ENCODE data around the gene SYCN.
"Not testable (repeated sequence)": the region's sequence is repeated elsewhere in the genome, so short reads cannot be mapped to it uniquely, and the experiment has no call there.

Gene SYCN, protein sequence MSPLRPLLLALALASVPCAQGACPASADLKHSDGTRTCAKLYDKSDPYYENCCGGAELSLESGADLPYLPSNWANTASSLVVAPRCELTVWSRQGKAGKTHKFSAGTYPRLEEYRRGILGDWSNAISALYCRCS

DNA sequence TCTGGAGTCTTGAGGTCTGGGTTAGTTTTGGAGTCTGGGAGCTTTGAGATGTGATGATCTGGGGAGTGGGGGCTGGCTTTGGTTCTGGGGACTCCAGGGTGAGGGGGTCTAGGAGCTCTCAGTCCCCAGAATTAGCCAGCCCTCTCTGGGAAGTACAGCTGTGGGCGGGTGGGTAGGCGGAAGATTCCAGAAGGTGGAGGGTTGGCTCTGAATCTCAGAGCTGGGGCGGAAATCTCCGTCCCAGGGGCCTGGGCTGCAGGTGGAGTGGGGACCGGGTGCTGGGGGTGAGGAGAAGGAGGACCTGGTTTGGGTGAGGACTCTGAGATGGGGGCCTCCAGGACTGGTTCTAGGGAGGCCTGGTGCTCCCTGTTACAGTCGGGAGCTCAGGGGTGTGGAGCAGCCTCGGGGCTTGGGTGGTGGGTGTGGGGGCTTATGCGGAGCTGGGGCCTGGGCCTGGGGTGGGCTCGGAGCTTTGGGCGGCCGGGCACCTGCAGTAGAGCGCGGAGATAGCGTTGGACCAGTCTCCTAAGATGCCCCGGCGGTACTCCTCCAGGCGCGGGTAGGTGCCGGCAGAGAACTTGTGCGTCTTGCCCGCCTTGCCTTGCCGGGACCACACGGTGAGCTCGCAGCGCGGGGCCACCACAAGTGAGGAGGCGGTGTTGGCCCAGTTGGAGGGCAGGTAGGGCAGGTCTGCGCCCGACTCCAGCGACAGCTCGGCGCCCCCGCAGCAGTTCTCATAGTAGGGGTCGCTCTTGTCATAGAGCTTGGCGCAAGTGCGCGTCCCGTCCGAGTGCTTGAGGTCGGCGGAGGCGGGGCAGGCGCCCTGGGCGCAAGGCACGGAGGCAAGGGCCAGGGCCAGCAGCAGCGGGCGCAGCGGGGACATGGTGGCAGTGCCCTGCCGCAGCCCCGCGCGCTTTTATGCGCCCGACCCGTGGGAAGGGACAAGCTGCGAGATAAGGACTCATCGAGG, at the start of gene SYCN:
TSS of gene SYCN (minus strand) at position 892 of the 970 bp plus-strand sequence. CDS start at position 883, 9 bp downstream.
- no peak for DNase-seq (ENCODE audit: low read depth in 2 of 2, low spot score in 1 of 2)

DNA sequence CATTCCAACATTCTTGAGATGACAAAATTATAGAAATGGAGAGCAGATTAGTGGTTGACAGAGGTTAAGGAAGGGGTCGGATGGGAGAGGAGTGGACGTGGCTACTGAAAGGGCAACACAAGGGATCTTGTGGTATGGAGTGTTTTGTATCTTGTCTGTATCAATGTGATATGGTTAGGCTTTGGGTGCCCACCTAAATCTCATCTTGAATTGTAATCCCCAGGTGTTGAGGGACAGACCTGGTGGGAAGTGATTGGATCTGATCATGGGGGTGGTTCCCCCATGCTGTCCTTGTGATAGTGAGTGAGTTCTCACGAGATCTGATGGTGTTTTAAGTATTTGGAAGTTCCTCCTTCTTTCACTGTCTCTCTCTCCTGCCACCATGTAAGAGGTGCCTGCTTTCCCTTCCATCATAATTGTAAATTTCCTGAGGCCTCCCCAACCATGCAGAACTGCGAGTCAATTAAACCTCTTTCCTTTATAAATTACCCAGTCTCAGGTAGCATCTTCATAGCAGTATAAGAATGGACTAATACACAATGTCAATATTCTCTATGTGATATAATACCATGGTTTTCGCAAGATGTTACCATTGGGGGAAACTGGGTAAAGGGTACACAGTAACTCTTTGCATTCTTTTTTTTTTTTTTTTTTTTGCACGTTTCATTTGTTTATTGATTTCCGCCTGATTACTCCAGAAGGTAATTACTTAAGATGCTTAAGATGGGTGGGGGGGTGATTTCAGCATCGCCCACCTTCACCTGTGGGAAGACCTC, 49.5 kb upstream of the SYCN start:
- DNase-seq (ENCODE audit: low read depth in 2 of 2, low spot score in 1 of 2): no peak

DNA sequence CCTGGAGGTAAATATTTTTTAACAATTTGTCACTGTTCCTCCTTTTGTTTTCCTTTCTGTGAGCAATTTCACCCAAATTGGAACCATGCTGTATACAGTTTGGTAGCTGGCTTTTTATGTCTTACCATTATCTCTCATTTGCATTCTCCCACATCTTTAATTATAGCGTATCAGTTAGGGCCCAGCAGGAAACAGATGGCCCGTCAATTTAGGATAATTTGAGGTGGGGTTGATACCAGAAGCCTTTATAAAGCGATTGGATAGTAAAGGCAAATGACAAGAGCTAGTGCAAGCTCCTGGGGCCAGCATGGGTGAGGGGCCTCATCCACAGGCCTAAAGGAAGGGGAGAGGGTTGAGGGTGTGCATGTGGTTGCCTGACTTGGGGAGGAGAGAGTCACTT, 48.4 kb upstream of the SYCN start:
- no peak for DNase-seq (ENCODE audit: low read depth in 2 of 2, low spot score in 1 of 2)

DNA sequence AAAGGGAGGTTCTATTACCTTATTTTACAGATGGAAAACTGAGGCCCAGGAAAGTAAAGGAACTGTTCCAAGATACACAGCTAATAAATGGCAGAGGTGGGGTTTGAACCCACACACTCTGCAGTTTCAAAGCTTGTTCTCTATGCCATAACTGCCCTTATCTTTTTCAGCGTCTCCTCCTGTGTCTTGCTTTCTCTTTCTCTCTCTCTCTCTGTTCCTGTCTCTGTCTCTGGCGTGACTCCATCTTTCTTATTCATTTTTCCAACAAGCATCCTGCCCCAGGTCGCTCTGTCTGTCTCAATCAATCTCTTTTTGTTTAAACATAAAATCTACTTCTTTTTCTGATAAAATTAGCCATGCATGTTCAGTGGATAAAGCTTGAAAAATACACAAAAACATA, 47.8 kb upstream of the SYCN start:
- no peak for DNase-seq (ENCODE audit: low read depth in 2 of 2, low spot score in 1 of 2)

DNA sequence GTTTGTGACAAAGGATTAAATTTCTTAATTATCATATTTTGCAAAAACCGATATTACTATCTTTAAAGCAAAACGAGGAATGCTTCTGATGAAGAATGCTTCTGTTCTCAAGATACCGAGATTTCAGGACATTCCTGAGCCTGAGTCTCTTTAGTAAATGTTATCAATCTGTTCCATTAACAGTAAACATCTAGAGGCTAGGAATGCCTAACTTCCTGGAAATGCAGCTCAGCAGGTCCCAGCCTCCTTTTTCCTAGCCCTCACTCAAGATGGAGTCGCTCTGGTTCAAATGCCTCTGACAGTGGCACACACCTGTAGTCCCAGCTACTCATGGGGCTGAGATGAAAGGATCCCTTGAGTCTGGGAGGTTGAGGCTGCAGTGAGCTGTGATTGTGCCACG, 47.0 kb upstream of the SYCN start:
- no peak for DNase-seq (ENCODE audit: low read depth in 2 of 2, low spot score in 1 of 2)

DNA sequence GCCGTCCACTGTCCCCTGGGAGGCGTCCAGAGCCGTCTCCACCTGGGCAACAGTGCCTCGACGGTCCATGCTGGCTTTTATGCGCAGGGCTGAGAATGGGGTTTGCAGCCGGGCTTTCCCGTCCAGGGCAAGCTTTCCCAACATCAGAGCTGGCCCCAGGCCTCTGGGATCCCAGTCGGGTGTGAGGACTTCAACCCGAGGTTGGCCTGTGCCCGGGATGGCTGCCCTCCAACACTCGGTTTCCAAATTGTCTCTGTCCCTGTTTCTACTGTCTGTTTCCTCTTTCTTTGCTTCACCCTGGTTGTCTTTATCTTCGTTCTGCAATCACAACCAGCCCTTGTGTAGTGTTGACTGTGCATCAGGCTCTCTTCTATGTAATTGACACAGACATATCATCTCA, 44.7 kb upstream of the SYCN start, which contains the start of gene IFNL4:
TSS of gene IFNL4 (minus strand) at position 51 of the 400 bp plus-strand sequence.
- no peak for DNase-seq (ENCODE audit: low read depth in 2 of 2, low spot score in 1 of 2)

DNA sequence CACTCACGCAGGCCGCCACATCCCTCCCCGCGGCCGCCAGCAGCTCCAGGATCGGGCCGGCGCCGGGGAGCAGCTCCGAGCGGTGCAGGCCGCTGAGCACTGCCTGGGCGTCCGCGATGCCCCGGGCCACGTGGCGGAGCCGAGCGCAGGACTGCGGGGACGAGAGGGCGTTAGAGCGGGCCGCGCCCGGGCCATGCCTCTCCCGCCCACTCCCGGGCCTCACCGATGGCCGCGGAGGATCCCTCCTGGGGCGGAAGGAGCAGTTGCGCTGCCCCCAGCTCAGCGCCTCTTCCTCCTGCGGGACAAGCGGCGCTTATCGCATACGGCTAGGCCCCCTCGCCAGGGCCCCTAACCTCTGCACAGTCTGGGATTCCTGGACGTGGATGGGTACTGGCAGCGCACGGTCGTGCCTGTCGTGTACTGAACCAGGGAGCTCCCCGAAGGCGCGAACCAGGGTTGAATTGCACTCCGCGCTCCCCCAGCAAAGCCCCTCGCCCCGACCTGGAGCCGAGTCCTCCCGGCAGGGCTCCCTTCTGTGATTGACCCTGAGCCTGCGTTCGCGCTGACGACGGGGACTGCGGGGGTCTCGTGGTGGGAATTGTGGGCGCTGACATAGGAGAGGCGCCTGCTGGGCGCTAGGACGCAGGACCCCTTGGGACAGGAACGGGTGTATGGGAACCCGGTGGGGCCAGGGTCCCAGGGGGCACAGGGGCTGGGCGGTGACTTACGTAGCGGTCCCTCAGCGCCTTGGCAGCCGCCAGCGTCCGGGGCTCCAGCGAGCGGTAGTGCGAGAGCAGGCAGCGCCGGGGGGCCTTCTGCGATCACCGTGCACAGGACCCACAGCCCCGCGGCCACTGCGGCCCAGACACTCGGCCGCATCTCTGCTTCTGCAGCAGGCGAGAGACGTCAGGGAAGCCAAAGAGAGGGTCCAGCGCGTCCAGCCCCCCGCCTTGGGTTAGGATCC, 43.9 kb upstream of the SYCN start:
- no peak for DNase-seq (ENCODE audit: low read depth in 2 of 2, low spot score in 1 of 2)

DNA sequence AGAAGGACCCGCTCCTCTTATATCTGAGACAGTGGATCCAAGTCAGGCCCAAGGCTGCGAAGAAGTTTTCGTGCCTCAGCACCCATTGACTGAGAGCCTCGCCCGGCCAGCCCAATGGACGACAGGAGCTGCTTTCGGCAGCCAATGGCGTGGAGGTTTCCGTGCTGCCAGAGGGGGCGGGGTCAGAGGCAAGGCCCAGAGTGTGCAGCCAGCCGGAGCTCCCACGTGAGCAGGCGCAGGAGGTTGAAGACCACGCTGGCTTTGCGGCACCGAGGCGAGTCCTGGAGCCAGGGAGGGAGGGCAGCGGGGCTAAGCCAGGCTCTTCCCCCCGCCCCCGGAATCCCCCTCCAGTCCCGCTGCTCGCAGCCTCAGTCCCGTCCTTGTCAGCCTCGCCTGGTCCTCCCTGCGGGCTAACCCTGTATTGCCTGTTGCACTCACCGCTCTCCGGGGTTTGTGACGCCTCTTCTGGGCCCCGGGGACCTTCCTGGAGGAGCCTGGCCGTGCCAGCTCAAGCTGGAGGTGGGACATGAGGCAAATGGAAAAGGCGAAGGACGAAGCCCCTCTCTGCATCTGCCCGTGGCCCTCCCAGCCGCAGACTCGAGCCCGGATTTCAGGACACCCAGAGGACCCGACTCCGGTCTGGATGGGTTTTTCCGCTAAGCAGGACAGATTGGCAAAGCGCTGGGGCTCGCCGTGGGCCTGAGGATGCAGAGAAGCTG, 43.0 kb upstream of the SYCN start:
- DNase-seq (ENCODE audit: low read depth in 2 of 2, low spot score in 1 of 2): no peak

DNA sequence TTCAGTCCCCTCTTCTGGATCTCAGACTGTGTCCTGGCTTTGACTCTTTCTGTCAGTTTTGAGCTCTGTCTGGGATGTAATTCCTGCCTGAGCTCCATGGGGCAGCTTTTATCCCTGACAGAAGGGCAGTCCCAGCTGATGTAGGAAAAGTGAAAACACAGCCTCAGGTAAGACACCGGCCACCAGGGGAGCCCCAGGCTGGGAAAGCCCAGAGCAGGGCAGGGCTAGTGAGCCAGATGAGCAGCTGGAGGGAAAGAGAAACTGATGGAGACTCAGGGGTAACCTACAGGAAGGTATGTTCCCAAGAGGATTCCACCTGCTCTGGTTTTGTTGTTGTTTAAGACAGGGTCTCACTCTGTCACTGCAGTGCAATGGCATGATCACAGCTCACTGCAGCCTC, 41.1 kb upstream of the SYCN start:
- not testable (repeated sequence) for DNase-seq (ENCODE audit: low read depth in 2 of 2, low spot score in 1 of 2)

DNA sequence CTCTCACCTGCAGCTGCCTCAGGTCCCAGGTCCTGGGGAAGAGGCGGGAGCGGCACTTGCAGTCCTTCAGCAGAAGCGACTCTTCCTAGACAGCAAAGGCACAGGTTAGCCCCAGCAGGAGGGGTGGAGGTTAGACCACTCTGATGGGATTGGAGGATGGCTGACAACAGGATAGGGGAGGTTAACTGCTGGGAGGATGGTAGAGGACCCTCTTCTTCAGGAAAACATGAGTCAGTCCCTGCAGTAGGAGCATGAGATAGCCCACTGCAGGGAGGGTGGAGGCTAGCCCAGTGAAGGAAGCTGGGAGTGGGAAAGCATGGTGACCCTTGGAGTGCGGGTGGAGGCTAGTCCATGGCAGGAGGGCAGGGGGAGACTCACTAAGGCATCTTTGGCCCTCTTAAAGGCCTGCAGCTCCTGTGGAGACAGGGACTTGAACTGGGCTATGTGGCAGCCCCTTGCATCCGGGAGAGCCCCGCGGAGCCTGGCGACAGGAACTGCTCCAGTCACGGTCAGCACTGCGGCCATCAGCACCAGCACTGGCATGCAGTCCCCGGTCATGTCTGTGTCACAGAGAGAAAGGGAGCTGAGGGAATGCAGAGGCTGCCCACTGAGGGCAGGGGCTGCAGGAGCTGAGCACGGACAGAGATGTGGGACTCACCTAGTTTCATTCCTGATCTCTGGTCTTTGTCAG, 40.5 kb upstream of the SYCN start, which contains the start of gene IFNL3:
TSS of gene IFNL3 (minus strand) at position 597 of the 691 bp plus-strand sequence. CDS start at position 558, 39 bp downstream.
- not testable (repeated sequence) for DNase-seq (ENCODE audit: low read depth in 2 of 2, low spot score in 1 of 2)

DNA sequence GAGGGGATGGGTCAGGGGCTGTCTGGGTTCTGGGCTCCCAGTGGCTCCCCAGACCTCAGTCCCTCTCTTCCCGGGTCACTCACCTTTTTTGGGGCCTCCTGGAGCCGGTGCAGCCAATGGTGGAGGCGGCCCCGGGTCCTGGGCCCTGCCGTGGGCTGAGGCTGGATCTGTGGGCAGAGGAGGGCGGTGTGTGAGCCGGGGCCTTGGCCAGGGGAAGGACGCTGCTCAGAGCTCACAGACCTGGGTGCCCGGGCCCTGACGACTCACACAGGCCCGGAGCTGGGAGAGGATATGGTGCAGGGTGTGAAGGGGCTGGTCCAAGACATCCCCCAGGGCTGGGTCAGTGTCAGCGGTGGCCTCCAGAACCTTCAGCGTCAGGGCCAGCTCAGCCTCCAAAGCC, 39.7 kb upstream of the SYCN start:
- DNase-seq (ENCODE audit: low read depth in 2 of 2, low spot score in 1 of 2): not testable (repeated sequence)

DNA sequence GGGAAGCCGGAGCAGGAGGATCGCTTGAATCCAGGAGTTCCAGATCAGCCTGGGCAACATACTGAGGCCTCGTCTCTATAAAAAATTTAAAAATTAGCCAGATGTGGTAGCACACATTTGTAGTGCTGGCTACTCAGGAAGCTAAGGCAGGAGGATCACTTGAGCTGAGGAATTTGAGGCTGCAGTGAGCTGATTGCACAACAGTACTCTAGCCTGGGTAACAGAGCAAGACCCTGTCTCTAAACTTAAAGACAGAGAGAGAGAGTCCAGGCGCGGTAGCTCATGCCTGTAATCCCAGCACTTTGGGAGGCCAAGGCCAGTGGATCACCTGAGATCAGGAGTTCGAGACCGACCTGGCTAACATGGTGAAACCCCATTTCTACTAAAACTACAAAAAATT, 36.4 kb upstream of the SYCN start:
- DNase-seq (ENCODE audit: low read depth in 2 of 2, low spot score in 1 of 2): no peak

DNA sequence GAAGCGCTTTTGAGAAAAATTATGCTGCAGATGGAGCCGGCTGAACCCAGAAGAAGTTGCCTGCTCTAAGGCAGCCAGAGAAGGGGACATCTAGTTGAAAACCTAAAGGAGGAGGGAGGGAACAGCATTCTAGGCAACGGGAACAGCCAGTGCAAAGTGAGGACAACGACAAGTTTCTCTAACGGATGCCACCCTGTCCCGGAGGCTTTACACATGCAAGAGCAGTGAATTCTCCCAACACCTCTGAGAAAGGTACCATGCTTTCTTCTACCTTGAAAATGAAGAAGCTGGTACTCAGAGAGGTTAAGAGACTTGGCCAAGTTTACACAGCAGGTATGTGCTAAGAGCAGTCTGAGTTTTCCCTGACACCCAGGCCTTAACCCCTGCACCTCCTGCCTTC, 34.9 kb upstream of the SYCN start:
- DNase-seq (ENCODE audit: low read depth in 2 of 2, low spot score in 1 of 2): no peak

DNA sequence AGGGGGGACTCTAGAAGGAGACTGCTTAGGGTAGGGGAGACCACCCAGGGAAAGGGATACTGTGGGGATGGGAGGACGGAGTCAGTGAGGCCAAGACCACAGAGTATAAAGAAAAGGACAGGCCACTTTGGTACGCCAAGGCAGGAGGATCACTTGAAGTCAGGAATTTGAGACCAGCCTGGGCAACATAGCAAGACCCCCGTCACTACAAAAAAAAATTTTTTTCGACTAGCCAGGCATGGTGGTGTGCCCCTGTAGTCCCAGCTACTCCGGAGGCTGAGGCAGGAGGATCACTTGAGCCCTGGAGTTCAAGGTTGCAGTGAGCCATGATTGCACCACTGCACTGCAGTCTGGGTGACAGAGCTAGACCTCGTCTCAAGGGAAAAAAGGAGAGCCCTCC, 34.1 kb upstream of the SYCN start:
- no peak for DNase-seq (ENCODE audit: low read depth in 2 of 2, low spot score in 1 of 2)

DNA sequence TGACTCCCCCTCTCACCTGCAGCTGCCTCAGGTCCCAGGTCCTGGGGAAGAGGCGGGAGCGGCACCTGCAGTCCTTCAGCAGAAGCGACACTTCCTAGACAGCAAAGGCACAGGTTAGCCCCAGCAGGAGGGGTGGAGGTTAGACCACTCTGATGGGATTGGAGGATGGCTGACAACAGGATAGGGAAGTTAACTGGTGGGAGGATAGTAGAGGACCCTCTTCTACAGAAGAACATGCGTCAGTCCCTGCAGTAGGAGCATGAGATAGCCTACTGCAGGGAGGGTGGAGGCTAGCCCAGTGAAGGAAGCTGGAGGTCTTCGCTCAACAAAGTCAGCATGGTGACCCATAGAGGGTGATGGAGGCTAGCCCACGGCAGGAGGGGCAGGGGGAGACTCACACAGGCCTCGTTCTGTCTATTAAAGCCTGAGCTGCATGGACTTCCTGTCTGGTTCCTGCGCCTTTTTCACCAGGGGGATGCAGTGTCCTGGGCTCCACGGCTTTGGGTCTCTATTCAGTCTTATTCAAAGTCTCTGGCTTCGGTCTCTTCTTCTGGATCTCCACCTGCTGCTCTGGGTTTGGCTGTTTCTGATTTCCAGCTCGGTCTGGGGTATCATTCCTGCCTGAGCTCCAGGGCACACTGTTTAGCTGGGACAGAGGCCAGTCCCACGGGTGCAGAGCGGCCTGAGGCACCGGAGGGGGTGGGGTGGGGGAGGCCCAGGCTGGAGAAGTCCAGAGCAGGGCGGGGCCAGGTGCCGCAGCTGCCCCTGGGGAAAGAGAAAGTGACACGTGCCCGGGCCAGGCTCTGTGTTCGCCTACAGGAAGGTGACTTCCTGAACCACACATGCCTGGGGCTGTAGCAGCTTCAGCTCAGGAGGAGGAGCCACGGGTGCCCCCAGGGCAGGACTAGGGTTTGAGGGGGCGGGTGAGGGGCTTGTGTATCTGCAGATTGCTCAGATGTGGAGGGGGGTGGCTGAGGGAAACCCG, 33.4 kb upstream of the SYCN start:
- DNase-seq (ENCODE audit: low read depth in 2 of 2, low spot score in 1 of 2): no peak

DNA sequence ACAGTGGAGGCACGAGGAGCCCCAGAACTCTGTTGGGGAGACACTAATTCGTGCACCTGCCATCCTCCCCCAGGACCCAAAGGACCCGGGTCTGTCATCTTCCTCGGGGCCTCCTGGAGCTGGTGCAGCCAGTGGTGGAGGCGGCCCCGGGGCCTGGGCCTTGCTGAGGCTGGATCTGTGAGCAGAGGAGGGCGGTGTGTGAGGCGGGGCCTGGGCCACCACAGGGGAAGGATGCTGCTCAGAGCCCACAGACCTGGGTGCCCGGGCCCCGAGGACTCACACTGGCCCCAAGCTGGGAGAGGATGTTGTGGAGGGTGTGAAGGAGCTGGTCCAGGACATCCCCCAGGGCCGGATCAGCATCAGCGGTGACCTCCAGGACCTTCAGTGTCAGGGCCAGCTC, 32.5 kb upstream of the SYCN start:
- DNase-seq (ENCODE audit: low read depth in 2 of 2, low spot score in 1 of 2): peak; percentile 10 to 17

DNA sequence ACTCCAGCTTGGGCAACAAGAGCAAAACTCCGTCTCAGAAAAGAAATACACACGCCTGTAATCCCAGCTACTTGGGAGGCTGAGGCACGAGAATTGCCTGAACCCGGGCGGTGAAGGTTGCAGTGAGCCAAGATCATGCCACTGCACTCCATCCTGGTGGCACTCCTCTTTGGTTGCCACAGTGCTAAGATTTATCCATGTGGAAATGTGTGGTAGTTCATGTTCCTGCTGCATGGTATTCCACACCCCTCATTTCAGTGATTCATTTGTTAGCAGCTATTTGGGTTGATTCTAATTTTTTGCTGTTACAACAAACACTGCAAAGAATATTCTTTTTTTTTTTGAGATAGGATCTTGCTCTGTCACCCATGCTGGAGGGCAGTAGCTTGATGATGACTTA, 28.6 kb upstream of the SYCN start:
- no peak for DNase-seq (ENCODE audit: low read depth in 2 of 2, low spot score in 1 of 2)
